GM12878 (cell line): ENCODE data around the gene MGARP. TPM values are rescaled to one million over a fixed set of nuclear protein-coding genes. Genes with fewer than 3 reads are reported as not detected.

Experiments used
- ATAC-seq: fragments of 200-7000 bp; cut with Tn5 transposase; 3 replicates; pipeline ENCODE4 v1.9.1; 2020; ENCODE audit warnings: mild to moderate bottlenecking, moderate library complexity
- BruUV-seq: library from RNA; stranded (reverse); fragments of 400-500 nt; replicated peaks from 2 replicates; lab custom pipeline; 2021; lab: Mats Ljungman, UMichigan
- CTCF ChIA-PET: fragments of 300-600 bp; sonication (Branson Sonifier 250); formaldehyde crosslinking; extraction: SDS; loops from one replicate; lab custom pipeline; 2021; ENCODE audit warnings: inconsistent platforms; lab: Yijun Ruan, JAX
- POLR2A ChIA-PET: fragments of 350-600 bp; formaldehyde crosslinking; extraction: SDS; loops from one replicate; lab custom pipeline; 2021; ENCODE audit warnings: inconsistent platforms; lab: Charles Lee
- RAD21 ChIA-PET: fragments of 300-600 bp; sonication (Branson Sonifier 250); formaldehyde crosslinking; loops from one replicate; lab custom pipeline; 2023; ENCODE audit warnings: antibody characterized with exemption; ENCODE audit not compliant: unreplicated experiment; lab: Charles Lee
- SMC1A ChIA-PET: fragments of 300-600 bp; sonication (Branson Sonifier 250); formaldehyde crosslinking; loops from one replicate; lab custom pipeline; 2023; ENCODE audit not compliant: unreplicated experiment, uncharacterized antibody; lab: Charles Lee
- DNase-seq: peaks from one replicate; pipeline ENCODE4 v3.0.0-alpha.2; 2011; ENCODE audit warnings: low read depth, low spot score
- FAIRE-seq: peaks from 3 replicates; lab custom pipeline; 2011; peaks lifted over from hg19 to GRCh38; lab: Jason Lieb, UNC
- H2AFZ ChIP-seq: 2 replicates; pipeline ENCODE4 v1.6.0; 2011; ENCODE audit warnings: low read depth, low read length, control low read depth; ENCODE audit not compliant: control insufficient read depth
- H3K27ac ChIP-seq: 2 replicates; pipeline ENCODE4 v1.5.1; 2011; ENCODE audit warnings: control low read depth; ENCODE audit not compliant: control insufficient read depth, insufficient read depth
- H3K27me3 ChIP-seq, 2 experiments: replicated peaks in 1 of 2; 2 replicates each; pipeline versions ENCODE4 v1.6.0 to v1.6.1; 2011; ENCODE audit warnings: low read length in 1 of 2; ENCODE audit not compliant: control insufficient read depth in 2 of 2, insufficient read depth in 2 of 2
- H3K36me3 ChIP-seq, 2 experiments: 2 replicates each; pipeline ENCODE4 v1.5.1; 2011; ENCODE audit warnings: low read length in 1 of 2; ENCODE audit not compliant: control insufficient read depth in 2 of 2, insufficient read depth in 2 of 2
- H3K4me1 ChIP-seq: 2 replicates; pipeline ENCODE4 v1.6.1; 2011; ENCODE audit warnings: mild to moderate bottlenecking, low read length, moderate library complexity, mixed read lengths; ENCODE audit not compliant: control insufficient read depth, insufficient read depth
- H3K4me2 ChIP-seq: 2 replicates; pipeline ENCODE4 v1.6.0; 2011; ENCODE audit warnings: control low read depth; ENCODE audit not compliant: control insufficient read depth, insufficient read depth
- H3K4me3 ChIP-seq: fragments of 200-600 bp; sonication (generic); 2 replicates; pipeline ENCODE4 v1.5.1; 2016
- H3K79me2 ChIP-seq: 2 replicates; pipeline ENCODE4 v1.6.0; 2011; ENCODE audit warnings: low read length; ENCODE audit not compliant: control insufficient read depth, insufficient read depth
- H3K9ac ChIP-seq: 2 replicates; pipeline ENCODE4 v1.8.0; 2011; ENCODE audit warnings: low read length, control low read depth, mixed read lengths; ENCODE audit not compliant: control insufficient read depth, insufficient read depth
- H3K9me3 ChIP-seq: replicated peaks from 3 replicates; pipeline ENCODE4 v1.5.1; 2011; ENCODE audit warnings: mild to moderate bottlenecking, low read length; ENCODE audit not compliant: control insufficient read depth, insufficient read depth
- H4K20me1 ChIP-seq: 2 replicates; pipeline ENCODE4 v1.6.0; 2011; ENCODE audit not compliant: control insufficient read depth, insufficient read depth
- CREB1 ChIP-seq: IDR thresholded peaks from 2 replicates; pipeline ENCODE4 v1.6.1; 2012; ENCODE audit warnings: low read depth, mild to moderate bottlenecking, inconsistent platforms
- DPF2 ChIP-seq: fragments of 450-650 bp; IDR thresholded peaks from 2 replicates; pipeline ENCODE4 v1.6.1; 2017; ENCODE audit warnings: mild to moderate bottlenecking
- HDAC6 ChIP-seq: fragments of 200-600 bp; sonication (generic); IDR thresholded peaks from one replicate; pipeline ENCODE4 v1.8.0; 2017; ENCODE audit warnings: antibody characterized with exemption; ENCODE audit not compliant: unreplicated experiment
- IKZF2 ChIP-seq, 2 experiments: fragments of 450-650 bp; IDR thresholded peaks; 2 replicates each; pipeline ENCODE4 v1.6.1; 2017; ENCODE audit warnings: mild to moderate bottlenecking in 2 of 2, moderate library complexity in 2 of 2
- MEF2A ChIP-seq: IDR thresholded peaks from 2 replicates; pipeline ENCODE4 v1.6.1; 2011; ENCODE audit warnings: low read depth, mild to moderate bottlenecking, low read length, moderate library complexity; ENCODE audit not compliant: insufficient read depth
- MEF2B ChIP-seq: fragments of 450-650 bp; IDR thresholded peaks from 2 replicates; pipeline ENCODE4 v1.6.1; 2018; ENCODE audit warnings: mild to moderate bottlenecking, moderate library complexity; ENCODE audit not compliant: partially characterized antibody, poor library complexity, severe bottlenecking
- MTA3 ChIP-seq: IDR thresholded peaks from 2 replicates; pipeline ENCODE4 v1.6.1; 2012; ENCODE audit warnings: low read length, inconsistent platforms, borderline replicate concordance
- PAX8 ChIP-seq: fragments of 450-650 bp; IDR thresholded peaks from 2 replicates; pipeline ENCODE4 v1.6.1; 2017; ENCODE audit warnings: mild to moderate bottlenecking, moderate library complexity
- RAD51 ChIP-seq: fragments of 450-650 bp; IDR thresholded peaks from 2 replicates; pipeline ENCODE4 v1.6.1; 2016; ENCODE audit warnings: moderate library complexity, mild to moderate bottlenecking, inconsistent platforms
- RUNX3 ChIP-seq: IDR thresholded peaks from 2 replicates; pipeline ENCODE4 v1.6.1; 2012; ENCODE audit warnings: low read length, inconsistent platforms
- SMARCA5 ChIP-seq: fragments of 450-650 bp; IDR thresholded peaks from 2 replicates; pipeline ENCODE4 v1.6.1; 2017; ENCODE audit warnings: mild to moderate bottlenecking
- SREBF2 ChIP-seq: IDR thresholded peaks from 2 replicates; pipeline ENCODE4 v1.6.1; 2012; ENCODE audit warnings: mild to moderate bottlenecking, low read length
- ZNF622 ChIP-seq: fragments of 450-650 bp; IDR thresholded peaks from 2 replicates; pipeline ENCODE4 v1.6.1; 2017; ENCODE audit warnings: mild to moderate bottlenecking, inconsistent platforms
- ZZZ3 ChIP-seq: IDR thresholded peaks from 2 replicates; pipeline ENCODE4 v1.6.1; 2011; ENCODE audit warnings: low read depth; ENCODE audit not compliant: control insufficient read depth, insufficient read length
- WGBS: methylation state at CpG from one replicate; pipeline ENCODE4 v1.1.6; 2016; ENCODE audit warnings: low lambda C conversion rate; ENCODE audit not compliant: insufficient replicate concordance, insufficient coverage; ENCODE audit errors: missing lambda C conversion rate; 5-methylcytosine and 5-hydroxymethylcytosine counted together
- in situ Hi-C: fragments of 300-500 bp; cut with MboI; formaldehyde crosslinking; loops from 9 replicates; pipeline ENCODE4 v1.14.3; 2018; ENCODE audit warnings: mixed read lengths
- intact Hi-C: fragments of 100-400 bp; cut with micrococcal nuclease; formaldehyde crosslinking; loops from one replicate; pipeline ENCODE4 v1.14.2; 2022; ENCODE audit not compliant: unreplicated experiment
- polyA plus RNA-seq, 11 experiments: library from polyadenylated mRNA; depleted of rRNA in 4 of 11; unstranded in 6 of 11; stranded (reverse) in 5 of 11; fragments of >200 nt; fragmentation: Nextera tagmentation in 4 of 11; fragmentation: Illumina TruSeq in 1 of 11; extraction: Ambion mirVana in 4 of 11; extraction: Trizol in 1 of 11; gene quantifications; 1 replicate in 1 of 11; 2 replicates in 10 of 11; pipeline versions ENCODE4 v1.2.1 to v1.2.3, GENCODE V29; 2011 to 2016; ENCODE audit warnings: inconsistent platforms in 2 of 11, missing spikeins in 2 of 11, low read depth in 1 of 11
- total RNA-seq, 4 experiments: library from RNA; depleted of rRNA in 3 of 4; stranded (reverse); fragments of >200 nt in 3 of 4; fragmentation: Illumina TruSeq in 1 of 4; extraction: Trizol in 1 of 4; gene quantifications; 2 replicates each; pipeline versions ENCODE4 v1.2.1 to v1.2.3, GENCODE V29; 2013 to 2021
- TF ChIP-seq, protein P1 (sequence below): IDR thresholded peaks from 2 replicates; pipeline ENCODE4 v1.6.1; 2012; ENCODE audit warnings: low read length, inconsistent platforms
- TF ChIP-seq, protein P2 (sequence below): fragments of 450-650 bp; IDR thresholded peaks from 2 replicates; pipeline ENCODE4 v1.6.1; 2017; ENCODE audit warnings: mild to moderate bottlenecking, low read depth, inconsistent platforms; ENCODE audit not compliant: poor library complexity, severe bottlenecking

The MGARP gene
- total and polyA plus RNA-seq, 10 of the 15 experiments (the other 5 are each of a cell fraction or from before 2014, with no cell fraction given): 0.04 to 0.23 (median 0.08) TPM; not detected in 7

DNA sequence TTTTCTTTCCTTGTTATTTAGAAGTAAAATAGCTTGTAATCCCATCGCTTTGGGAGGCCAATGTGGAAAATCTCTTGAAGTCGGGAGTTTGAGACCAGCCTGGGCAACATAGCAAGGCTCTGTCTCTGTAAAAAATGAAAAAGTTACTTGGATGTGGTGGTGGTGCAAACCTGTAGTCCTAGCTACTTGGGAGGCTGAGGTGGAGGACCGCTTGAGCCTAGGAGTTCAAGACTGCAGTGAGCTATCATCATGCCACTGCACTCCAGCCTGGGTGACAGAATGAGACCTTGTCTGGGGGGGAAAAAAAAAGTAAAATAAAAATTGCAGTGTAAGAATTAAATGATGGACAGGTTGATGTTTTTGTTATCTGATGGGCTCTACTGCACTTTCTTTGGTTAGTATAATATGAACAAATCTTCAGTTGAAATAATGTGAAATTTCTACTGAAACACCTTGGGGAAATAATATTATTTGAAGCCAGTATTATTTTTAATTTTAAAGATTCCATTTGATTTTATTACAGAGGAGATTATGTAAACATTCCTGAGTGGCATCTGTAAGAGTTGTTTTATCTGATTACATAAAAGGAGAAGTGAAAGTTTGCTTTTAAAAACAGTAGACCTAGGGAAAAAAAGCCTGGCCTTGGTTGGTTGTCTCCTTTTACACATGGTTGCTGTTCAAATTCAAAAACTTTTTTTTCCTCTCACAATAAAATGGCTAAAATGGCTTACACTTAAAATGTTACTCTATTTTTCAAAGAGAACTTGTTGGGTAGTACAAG is 32.7 kb upstream of the MGARP start (continued):
- TF ChIP-seq RAD51 (0 out of 2 replicates have a peak, but pooled peaks have one; percentile 29), IKZF2 (IDR thresholded peaks at IDR 0.05) (peak; percentile 40 to 50; a peak in 3 of 4 replicates), RUNX3 (no peak), MEF2B (no peak), ZZZ3 (no peak), CREB1 (no peak), MTA3 (no peak), HDAC6 (no peak), DPF2 (peak; percentile 19; the same call in 1 of the 2 replicates), SMARCA5 (no peak), MEF2A (0 out of 2 replicates have a peak, but pooled peaks have one; percentile 7), PAX8 (0 out of 2 replicates have a peak, but pooled peaks have one; percentile 47), SREBF2 (no peak)

DNA sequence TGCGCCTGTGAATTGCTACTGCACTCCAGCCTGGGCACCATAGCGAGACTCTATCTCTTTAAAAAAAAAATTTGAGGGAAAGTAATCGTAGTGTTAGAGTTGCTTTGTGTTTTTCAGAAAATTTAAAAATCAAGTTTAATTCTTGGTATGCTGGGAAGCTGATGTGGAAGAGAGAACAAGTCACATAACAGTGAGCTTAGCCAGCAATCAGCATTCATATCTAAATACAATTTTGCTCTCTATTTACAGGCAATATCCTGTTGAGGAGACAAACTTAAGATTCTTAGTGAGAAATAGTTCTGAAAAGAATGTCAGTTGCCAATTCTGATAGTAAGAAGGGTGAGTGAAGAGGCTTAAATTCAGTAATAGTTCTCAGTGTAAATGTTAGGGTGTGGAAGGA is 31.9 kb upstream of the MGARP start:
- in situ Hi-C loops: loop anchor here (25.0 kb wide), 1 partner anchor 1100 kb away; no protein-coding TSS in a partner anchor
- CTCF ChIA-PET: interaction anchor here (0.7 to 1.9 kb wide), 5 partner anchors 9 to 20 kb away, joined by 3 to 12 read pairs (median 5); partner anchors contain the start of gene NDUFC1
- H3K9ac ChIP-seq: no peak overlapping the region
- H4K20me1 ChIP-seq: no peaks in the 10 kb centered on the region
- no peaks in the 10 kb centered on the region for H3K27me3 ChIP-seq
- no peak for FAIRE-seq
- RAD21 ChIA-PET: interaction anchor here (0.7 to 2.2 kb wide), 4 partner anchors 9 to 16 kb away, joined by 3 to 11 read pairs (median 7); partner anchors contain the start of genes NAA15 and NDUFC1
- H3K4me3 ChIP-seq: no peak overlapping the region
- DNase-seq: no peak
- 85% methylated on average over 3 of the region's 3 CpGs for WGBS
- intact Hi-C loops: no loop called here
- H3K27ac ChIP-seq: no peak overlapping the region
- no peaks in the 10 kb centered on the region; the same call in 1 of the 3 replicates for H3K9me3 ChIP-seq
- peaks cover 90% of the 10 kb centered on the region for H3K79me2 ChIP-seq
- H3K4me1 ChIP-seq: peaks cover 20% of the 10 kb centered on the region
- SMC1A ChIA-PET: interaction anchor here (0.8 to 2.6 kb wide), 9 partner anchors 9 to 80 kb away, joined by 3 to 15 read pairs (median 5); partner anchors contain the start of genes NAA15 and NDUFC1
- ATAC-seq: no peak
- no TSS peak for BruUV-seq
- POLR2A ChIA-PET: interaction anchor here (1.0 to 3.8 kb wide), 4 partner anchors 10 to 133 kb away, joined by 3 to 29 read pairs (median 8); partner anchors contain the start of genes NAA15 and NDUFC1
- peaks cover 0 to 2% of the 10 kb centered on the region in 2 experiments; a peak in 1 of 4 replicates for H3K36me3 ChIP-seq
- no peak overlapping the region for H2AFZ ChIP-seq
- H3K4me2 ChIP-seq: no peak overlapping the region
- TF ChIP-seq, protein P1, sequence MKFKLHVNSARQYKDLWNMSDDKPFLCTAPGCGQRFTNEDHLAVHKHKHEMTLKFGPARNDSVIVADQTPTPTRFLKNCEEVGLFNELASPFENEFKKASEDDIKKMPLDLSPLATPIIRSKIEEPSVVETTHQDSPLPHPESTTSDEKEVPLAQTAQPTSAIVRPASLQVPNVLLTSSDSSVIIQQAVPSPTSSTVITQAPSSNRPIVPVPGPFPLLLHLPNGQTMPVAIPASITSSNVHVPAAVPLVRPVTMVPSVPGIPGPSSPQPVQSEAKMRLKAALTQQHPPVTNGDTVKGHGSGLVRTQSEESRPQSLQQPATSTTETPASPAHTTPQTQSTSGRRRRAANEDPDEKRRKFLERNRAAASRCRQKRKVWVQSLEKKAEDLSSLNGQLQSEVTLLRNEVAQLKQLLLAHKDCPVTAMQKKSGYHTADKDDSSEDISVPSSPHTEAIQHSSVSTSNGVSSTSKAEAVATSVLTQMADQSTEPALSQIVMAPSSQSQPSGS: no peak
- TF ChIP-seq ZNF622: no peak
- TF ChIP-seq, protein P2, sequence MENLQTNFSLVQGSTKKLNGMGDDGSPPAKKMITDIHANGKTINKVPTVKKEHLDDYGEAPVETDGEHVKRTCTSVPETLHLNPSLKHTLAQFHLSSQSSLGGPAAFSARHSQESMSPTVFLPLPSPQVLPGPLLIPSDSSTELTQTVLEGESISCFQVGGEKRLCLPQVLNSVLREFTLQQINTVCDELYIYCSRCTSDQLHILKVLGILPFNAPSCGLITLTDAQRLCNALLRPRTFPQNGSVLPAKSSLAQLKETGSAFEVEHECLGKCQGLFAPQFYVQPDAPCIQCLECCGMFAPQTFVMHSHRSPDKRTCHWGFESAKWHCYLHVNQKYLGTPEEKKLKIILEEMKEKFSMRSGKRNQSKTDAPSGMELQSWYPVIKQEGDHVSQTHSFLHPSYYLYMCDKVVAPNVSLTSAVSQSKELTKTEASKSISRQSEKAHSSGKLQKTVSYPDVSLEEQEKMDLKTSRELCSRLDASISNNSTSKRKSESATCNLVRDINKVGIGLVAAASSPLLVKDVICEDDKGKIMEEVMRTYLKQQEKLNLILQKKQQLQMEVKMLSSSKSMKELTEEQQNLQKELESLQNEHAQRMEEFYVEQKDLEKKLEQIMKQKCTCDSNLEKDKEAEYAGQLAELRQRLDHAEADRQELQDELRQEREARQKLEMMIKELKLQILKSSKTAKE: no peak
